IMR-90 (cell line): ENCODE data around the gene ZNF630. TPM values are rescaled to one million over a fixed set of nuclear protein-coding genes. Genes with fewer than 3 reads are reported as not detected.
"Not testable (repeated sequence)": the region's sequence is repeated elsewhere in the genome, so short reads cannot be mapped to it uniquely, and the experiment has no call there.

Experiments
- ATAC-seq: fragments of 200-7000 bp; cut with Tn5 transposase; 2 replicates; pipeline ENCODE4 v1.9.1; 2020; ENCODE audit warnings: low read depth, mild to moderate bottlenecking, moderate library complexity
- BruUV-seq: library from RNA; stranded (reverse); fragments of 400-500 nt; replicated peaks from 2 replicates; lab custom pipeline; 2021; lab: Mats Ljungman, UMichigan
- CTCF ChIA-PET: fragments of 300-600 bp; formaldehyde crosslinking; extraction: SDS; loops from one replicate; lab custom pipeline; 2021; ENCODE audit warnings: antibody characterized with exemption; lab: Yijun Ruan, JAX
- POLR2A ChIA-PET: fragments of 300-600 bp; sonication (Branson Sonifier 250); formaldehyde crosslinking; loops from one replicate; lab custom pipeline; 2022; ENCODE audit warnings: antibody characterized with exemption; ENCODE audit not compliant: unreplicated experiment; lab: Charles Lee
- DNase-seq: peaks from one replicate; pipeline ENCODE4 v3.0.0; 2013
- H2AFZ ChIP-seq: replicated peaks from 2 replicates; pipeline ENCODE3; 2013; ENCODE audit warnings: low read length, mild to moderate bottlenecking; ENCODE audit not compliant: poor library complexity
- H2AK5ac ChIP-seq: 2 replicates; pipeline ENCODE4 v1.6.1; 2013; ENCODE audit warnings: low read depth, low read length, inconsistent platforms
- H2AK9ac ChIP-seq: replicated peaks from 2 replicates; pipeline ENCODE3; 2013; ENCODE audit warnings: mild to moderate bottlenecking, low read depth, low read length, moderate library complexity; ENCODE audit not compliant: poor library complexity
- H2BK120ac ChIP-seq: 2 replicates; pipeline ENCODE4 v1.6.1; 2013; ENCODE audit warnings: low read depth, low read length, inconsistent platforms
- H2BK15ac ChIP-seq: 3 replicates; pipeline ENCODE4 v1.6.1; 2013; ENCODE audit warnings: low read depth, low read length, inconsistent platforms
- H2BK20ac ChIP-seq: 2 replicates; pipeline ENCODE4 v1.6.1; 2013; ENCODE audit warnings: low read depth, mild to moderate bottlenecking, inconsistent platforms, low read length, moderate library complexity
- H2BK5ac ChIP-seq: 2 replicates; pipeline ENCODE4 v1.6.1; 2013; ENCODE audit warnings: mild to moderate bottlenecking, low read depth, low read length, inconsistent platforms; ENCODE audit not compliant: poor library complexity, severe bottlenecking
- H3K14ac ChIP-seq: replicated peaks from 2 replicates; pipeline ENCODE4 v1.6.1; 2013; ENCODE audit warnings: low read depth, low read length, inconsistent platforms
- H3K18ac ChIP-seq: 2 replicates; pipeline ENCODE4 v1.6.1; 2013; ENCODE audit warnings: low read depth, low read length, control low read depth
- H3K23ac ChIP-seq: 2 replicates; pipeline ENCODE4 v1.6.1; 2013; ENCODE audit warnings: low read depth, low read length, inconsistent platforms
- H3K27ac ChIP-seq: 2 replicates; pipeline ENCODE4 v1.5.1; 2013; ENCODE audit warnings: mild to moderate bottlenecking, control low read depth, low read length; ENCODE audit not compliant: insufficient read depth
- H3K27me3 ChIP-seq: 2 replicates; pipeline ENCODE4 v1.6.1; 2013; ENCODE audit warnings: low read length; ENCODE audit not compliant: control insufficient read depth, insufficient read depth
- H3K36me3 ChIP-seq: 2 replicates; pipeline ENCODE4 v1.6.1; 2013; ENCODE audit warnings: low read length, mixed read lengths; ENCODE audit not compliant: control insufficient read depth, insufficient read depth
- H3K4ac ChIP-seq: 2 replicates; pipeline ENCODE4 v1.6.1; 2013; ENCODE audit warnings: low read depth, low read length, inconsistent platforms
- H3K4me1 ChIP-seq: 2 replicates; pipeline ENCODE4 v1.6.1; 2013; ENCODE audit warnings: low read length, mixed read lengths; ENCODE audit not compliant: control insufficient read depth, insufficient read depth
- H3K4me2 ChIP-seq: 2 replicates; pipeline ENCODE4 v1.6.1; 2013; ENCODE audit warnings: low read depth, mild to moderate bottlenecking, control low read depth, low read length, moderate library complexity
- H3K4me3 ChIP-seq: 2 replicates; pipeline ENCODE4 v1.5.1; 2013; ENCODE audit warnings: low read depth, mild to moderate bottlenecking, control low read depth, low read length, moderate library complexity; ENCODE audit not compliant: insufficient read depth
- H3K56ac ChIP-seq: 2 replicates; pipeline ENCODE4 v1.6.1; 2013; ENCODE audit warnings: low read length, inconsistent platforms; ENCODE audit not compliant: insufficient read depth; ENCODE audit errors: extremely low read depth
- H3K79me1 ChIP-seq, 2 experiments: 2 replicates each; pipeline ENCODE4 v1.6.1; 2013; ENCODE audit warnings: low read length in 2 of 2, inconsistent platforms in 1 of 2, low read depth in 1 of 2
- H3K9ac ChIP-seq: 2 replicates; pipeline ENCODE4 v1.6.1; 2013; ENCODE audit warnings: low read depth, low read length, control low read depth
- H3K9me1 ChIP-seq: 2 replicates; pipeline ENCODE4 v1.6.1; 2013; ENCODE audit warnings: low read length, inconsistent platforms; ENCODE audit not compliant: insufficient read depth
- H3K9me3 ChIP-seq: 2 replicates; pipeline ENCODE4 v1.6.1; 2013; ENCODE audit warnings: low read length; ENCODE audit not compliant: control insufficient read depth, insufficient read depth
- H4K20me1 ChIP-seq: 2 replicates; pipeline ENCODE4 v1.6.1; 2013; ENCODE audit warnings: low read length, inconsistent platforms; ENCODE audit not compliant: insufficient read depth
- H4K5ac ChIP-seq: 2 replicates; pipeline ENCODE4 v1.6.1; 2013; ENCODE audit warnings: mild to moderate bottlenecking, low read depth, low read length, control low read depth
- H4K8ac ChIP-seq, 2 experiments: 2 replicates each; pipeline ENCODE4 v1.6.1; 2013; ENCODE audit warnings: low read depth in 2 of 2, low read length in 2 of 2, control low read depth in 1 of 2, inconsistent platforms in 1 of 2
- H4K91ac ChIP-seq: 2 replicates; pipeline ENCODE4 v1.6.1; 2013; ENCODE audit warnings: low read depth, low read length, inconsistent platforms; ENCODE audit not compliant: insufficient read depth
- SMC3 ChIP-seq: fragments of 150-350 bp; IDR thresholded peaks from 2 replicates; pipeline ENCODE4 v1.6.1; 2016; ENCODE audit warnings: low read depth, mild to moderate bottlenecking, antibody characterized with exemption, low read length, moderate library complexity
- WGBS, 2 experiments: methylation state at CpG; one replicate each; pipeline versions ENCODE4 v1.1.5 to v1.1.7; 2013; ENCODE audit warnings: missing lambda C conversion rate in 2 of 2; ENCODE audit not compliant: insufficient read length in 1 of 2; ENCODE audit errors: extremely low coverage in 2 of 2; 5-methylcytosine and 5-hydroxymethylcytosine counted together
- dilution Hi-C: fragments of 300-500 bp; cut with HindIII; formaldehyde crosslinking; loops from one replicate; pipeline ENCODE4 v1.14.3; 2018; ENCODE audit warnings: low sequenced_read_pairs; ENCODE audit not compliant: unreplicated experiment
- in situ Hi-C: fragments of 300-500 bp; cut with MboI; formaldehyde crosslinking; loops from 3 replicates; pipeline ENCODE4 v1.14.3; 2019; ENCODE audit warnings: low sequenced_read_pairs, inconsistent platforms, mixed read lengths
- intact Hi-C: fragments of 100-400 bp; cut with micrococcal nuclease; formaldehyde crosslinking; loops from 2 replicates; pipeline ENCODE4 v1.10.0; 2022
- polyA plus RNA-seq, 3 experiments: library from polyadenylated mRNA; depleted of rRNA; stranded (reverse); fragments of >200 nt; gene quantifications; 2 replicates each; pipeline ENCODE4 v1.2.3, GENCODE V29; 2012; ENCODE audit warnings: low replicate concordance in 1 of 3
- total RNA-seq: library from RNA; depleted of rRNA; stranded (reverse); fragments of >200 nt; gene quantifications from 2 replicates; pipeline ENCODE4 v1.2.3, GENCODE V29; 2012

The ZNF630 gene
- total and polyA plus RNA-seq, 2 of the 4 experiments (the other 2 are of a cell fraction) = 0.24 to 0.54 TPM

DNA sequence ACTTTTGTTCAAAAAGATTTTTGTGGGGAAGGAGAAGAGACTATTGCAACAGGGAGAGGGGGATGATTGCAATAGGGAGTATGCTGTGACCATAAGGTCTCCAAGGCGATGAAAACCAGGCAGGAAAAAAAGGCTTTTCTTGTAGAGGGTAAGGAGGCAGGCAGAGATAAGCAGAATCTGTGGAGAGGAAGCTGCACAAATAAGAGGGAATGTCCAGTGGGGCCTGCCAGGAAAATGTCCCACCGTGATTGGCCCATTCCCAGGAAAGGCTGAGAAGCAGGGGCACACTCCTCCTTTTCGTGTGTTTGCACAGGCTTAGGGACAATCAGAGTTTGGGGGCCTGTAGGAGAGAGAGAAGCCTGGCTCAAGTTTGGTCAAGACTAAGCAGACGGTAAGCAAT, 35.5 kb downstream of the ZNF630 start:
- no peak overlapping the region for H3K4ac ChIP-seq
- CTCF ChIA-PET = no interaction called here
- no peaks in the 10 kb centered on the region for H4K20me1 ChIP-seq
- H3K27me3 ChIP-seq = no peaks in the 10 kb centered on the region
- no peaks in the 10 kb centered on the region for H3K9me3 ChIP-seq
- DNase-seq = no peak
- no peak overlapping the region for H3K4me2 ChIP-seq
- no peak overlapping the region for H3K23ac ChIP-seq
- TF ChIP-seq SMC3 = no peak
- H3K27ac ChIP-seq = no peak overlapping the region
- no peak overlapping the region for H2BK5ac ChIP-seq
- no peaks in the 10 kb centered on the region for H3K9me1 ChIP-seq
- H3K9ac ChIP-seq = no peak overlapping the region
- no TSS peak for BruUV-seq
- H2AK5ac ChIP-seq = no peak overlapping the region
- in situ Hi-C loops = loop anchor here (25.0 kb wide), 1 partner anchor 499 kb away; no protein-coding TSS in a partner anchor
- no peak overlapping the region for H3K4me3 ChIP-seq
- no peak for ATAC-seq
- H4K91ac ChIP-seq = no peak overlapping the region
- no peak overlapping the region for H2BK120ac ChIP-seq
- intact Hi-C loops = no loop called here
- H2AFZ ChIP-seq = no peak overlapping the region
- H3K4me1 ChIP-seq = no peaks in the 10 kb centered on the region
- H4K5ac ChIP-seq = no peak overlapping the region
- H4K8ac ChIP-seq = no peak overlapping the region
- H2AK9ac ChIP-seq = no peak overlapping the region
- H3K56ac ChIP-seq = no peak overlapping the region
- H2BK15ac ChIP-seq = no peak overlapping the region
- no peak overlapping the region for H3K14ac ChIP-seq
- H3K79me1 ChIP-seq = no peaks in the 10 kb centered on the region
- 0% methylated on average over 1 of the region's 4 CpGs; no CpG with 5 or more reads in 1 of the 2 experiments for WGBS, 2 experiments
- H2BK20ac ChIP-seq = no peak overlapping the region
- POLR2A ChIA-PET = no interaction called here
- no peaks in the 10 kb centered on the region for H3K36me3 ChIP-seq
- dilution Hi-C loops = no loop called here
- no peak overlapping the region for H3K18ac ChIP-seq

- H3K4me2 ChIP-seq, H3K9me1 ChIP-seq, DNase-seq, H3K9me3 ChIP-seq, H3K14ac ChIP-seq, intact Hi-C loops, H4K8ac ChIP-seq, H3K36me3 ChIP-seq, H3K18ac ChIP-seq, CTCF ChIA-PET, H3K23ac ChIP-seq, H3K27ac ChIP-seq, H3K56ac ChIP-seq, H4K20me1 ChIP-seq, BruUV-seq, H2BK20ac ChIP-seq, H4K91ac ChIP-seq, POLR2A ChIA-PET, H3K79me1 ChIP-seq, H2BK120ac ChIP-seq, H3K9ac ChIP-seq, H2AK5ac ChIP-seq, H3K27me3 ChIP-seq, H3K4me3 ChIP-seq, H2AK9ac ChIP-seq, H2BK5ac ChIP-seq, ATAC-seq, H2AFZ ChIP-seq, H3K4me1 ChIP-seq, H2BK15ac ChIP-seq, H4K5ac ChIP-seq, H3K4ac ChIP-seq, dilution Hi-C loops: not testable (repeated sequence)
- in situ Hi-C loops = loop anchor here (25.0 kb wide), 1 partner anchor 493 kb away; no protein-coding TSS in a partner anchor
- no CpG with 5 or more reads among the region's 10 CpGs for WGBS, 2 experiments
Observed at GRCh38 chrX:48030641-48031173, 40.7 kb downstream of the ZNF630 start.
